ENCODE measurements around the gene ABHD12B. TPM values are rescaled to one million over a fixed set of nuclear protein-coding genes. Genes with fewer than 3 reads are reported as not detected.
A peak's percentile ranks its signal among the peaks of the same experiment; 100 is the strongest.

The ABHD12B gene
- total and polyA plus RNA-seq, 2 of the 13 experiments (the other 11 are each of a cell fraction or from before 2014, with no cell fraction given) = not detected

DNA sequence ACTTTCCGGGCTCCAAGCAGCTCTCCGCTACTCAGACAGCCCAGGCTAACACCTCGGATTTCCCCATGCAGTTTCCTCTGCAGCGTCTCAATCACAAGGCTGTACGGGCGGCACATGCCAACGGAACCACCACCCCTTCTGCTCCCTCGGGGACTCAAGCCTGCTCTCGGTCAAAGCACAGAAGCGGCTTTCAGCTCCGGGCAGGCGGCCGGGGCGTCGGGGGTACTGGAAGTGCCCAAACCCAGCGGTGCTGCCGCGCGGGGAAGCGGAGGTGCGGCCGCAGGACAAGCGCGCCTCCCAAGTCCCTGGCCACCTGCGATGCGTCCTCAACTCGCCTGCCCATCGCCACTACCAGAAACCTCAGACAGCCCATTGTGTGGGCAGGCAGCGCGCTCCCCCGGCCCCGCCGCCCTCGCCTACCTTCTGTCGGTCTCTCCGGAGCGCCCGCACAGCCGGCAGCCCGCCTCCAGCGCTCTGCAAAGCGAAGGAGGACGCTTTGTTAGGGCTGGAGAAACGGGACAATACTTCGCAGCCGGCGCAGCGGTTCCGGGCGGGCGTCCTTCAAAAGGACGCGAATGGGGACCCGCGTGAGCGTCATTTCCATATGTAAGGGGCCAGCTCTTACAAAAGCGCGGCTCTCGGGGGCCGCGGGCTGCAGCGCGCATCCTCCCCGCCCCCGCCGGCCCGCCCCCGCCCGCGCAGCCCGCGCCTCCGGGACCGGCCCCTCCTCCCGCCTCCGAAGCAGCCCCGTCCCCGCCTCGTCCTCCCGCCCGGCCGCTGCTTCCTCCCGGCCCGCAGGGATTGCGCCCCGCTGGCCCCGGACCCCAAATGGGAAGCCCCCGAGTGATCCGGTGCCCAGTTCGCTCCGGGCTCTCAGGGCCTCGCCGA, 41.6 kb upstream of the ABHD12B start (continued):
- TF ChIP-seq CBX2 (IDR thresholded peaks at IDR 0.05; ENCODE audit: low read depth, low read length) (no peak), CBX2 (CRISPR knock-in tag; IDR thresholded peaks at IDR 0.05; ENCODE audit: low read depth) (0 out of 2 replicates have a peak, but pooled peaks have one; percentile 23), ZNF792 (CRISPR knock-in tag; IDR thresholded peaks at IDR 0.05) (no peak), ZNF546 (CRISPR knock-in tag; conservative IDR thresholded peaks at IDR 0.05) (0 out of 2 replicates have a peak, but pooled peaks have one; percentile 21), ZNF331 (CRISPR knock-in tag; IDR thresholded peaks at IDR 0.05) (0 out of 2 replicates have a peak, but pooled peaks have one; percentile 22), KDM6A (CRISPR knock-in tag; IDR thresholded peaks at IDR 0.05; ENCODE audit: low read depth) (no peak), TBX2 (CRISPR knock-in tag; IDR thresholded peaks at IDR 0.05; ENCODE audit: borderline replicate concordance) (peak; percentile 41), HNRNPLL (IDR thresholded peaks at IDR 0.05; ENCODE audit: low read depth, low read length, poor library complexity, severe bottlenecking) (peak; percentile 60), ZNF563 (CRISPR knock-in tag; IDR thresholded peaks at IDR 0.05) (peak; percentile 44)
- TF ChIP-seq, protein P1, sequence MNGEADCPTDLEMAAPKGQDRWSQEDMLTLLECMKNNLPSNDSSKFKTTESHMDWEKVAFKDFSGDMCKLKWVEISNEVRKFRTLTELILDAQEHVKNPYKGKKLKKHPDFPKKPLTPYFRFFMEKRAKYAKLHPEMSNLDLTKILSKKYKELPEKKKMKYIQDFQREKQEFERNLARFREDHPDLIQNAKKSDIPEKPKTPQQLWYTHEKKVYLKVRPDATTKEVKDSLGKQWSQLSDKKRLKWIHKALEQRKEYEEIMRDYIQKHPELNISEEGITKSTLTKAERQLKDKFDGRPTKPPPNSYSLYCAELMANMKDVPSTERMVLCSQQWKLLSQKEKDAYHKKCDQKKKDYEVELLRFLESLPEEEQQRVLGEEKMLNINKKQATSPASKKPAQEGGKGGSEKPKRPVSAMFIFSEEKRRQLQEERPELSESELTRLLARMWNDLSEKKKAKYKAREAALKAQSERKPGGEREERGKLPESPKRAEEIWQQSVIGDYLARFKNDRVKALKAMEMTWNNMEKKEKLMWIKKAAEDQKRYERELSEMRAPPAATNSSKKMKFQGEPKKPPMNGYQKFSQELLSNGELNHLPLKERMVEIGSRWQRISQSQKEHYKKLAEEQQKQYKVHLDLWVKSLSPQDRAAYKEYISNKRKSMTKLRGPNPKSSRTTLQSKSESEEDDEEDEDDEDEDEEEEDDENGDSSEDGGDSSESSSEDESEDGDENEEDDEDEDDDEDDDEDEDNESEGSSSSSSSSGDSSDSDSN (CRISPR knock-in tag; IDR thresholded peaks at IDR 0.05) = peak; percentile 85
